HG02678 (cell line): Measurements from ENCODE around the gene IMMP2L.
"Not testable (repeated sequence)": the region's sequence is repeated elsewhere in the genome, so short reads cannot be mapped to it uniquely, and the experiment has no call there.

Experiments
- ATAC-seq: cut with Tn5 transposase; IDR thresholded peaks from one replicate; pipeline ENCODE4 v1.9.1; 2021; ENCODE audit warnings: mild to moderate bottlenecking, moderate library complexity; ENCODE audit not compliant: unreplicated experiment

Gene IMMP2L

DNA sequence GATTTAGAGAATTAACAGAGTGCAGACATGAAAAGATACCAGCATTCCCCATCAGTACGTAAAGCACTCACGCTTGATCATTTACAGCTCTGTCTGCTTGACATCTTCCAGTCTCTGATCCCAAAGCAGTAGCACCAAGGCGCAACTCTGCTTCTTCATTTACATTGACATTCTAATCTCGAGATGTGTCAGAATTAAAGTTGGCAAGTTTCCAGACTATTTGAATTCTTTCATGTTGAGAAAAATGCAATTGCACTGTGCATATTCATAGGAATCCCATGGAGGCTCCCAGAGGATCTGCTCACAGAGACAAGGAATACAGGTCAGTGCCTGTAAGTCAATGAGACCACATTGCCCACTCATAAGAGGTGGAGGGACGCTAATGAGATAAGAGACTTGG is 287.4 kb downstream of the IMMP2L start:
- ATAC-seq: no peak

DNA sequence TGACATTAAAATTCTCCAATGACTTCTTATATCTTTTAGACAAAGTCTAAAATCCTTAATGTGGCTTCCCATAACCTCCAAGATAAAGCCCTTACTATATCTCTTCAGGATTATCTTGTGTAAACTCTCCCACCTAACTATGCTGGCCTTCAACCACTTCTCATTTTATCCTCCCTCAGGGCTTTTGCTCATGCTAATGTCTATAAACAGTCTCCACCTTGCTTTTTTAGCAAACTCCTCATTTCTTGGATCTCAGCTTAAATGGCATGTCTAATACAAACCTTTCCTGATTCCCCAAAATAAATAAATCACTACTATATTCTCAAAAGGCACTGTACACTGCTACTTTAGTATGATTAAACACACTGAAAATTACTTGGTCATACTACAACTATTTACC is 290.2 kb downstream of the IMMP2L start:
- ATAC-seq: no peak

DNA sequence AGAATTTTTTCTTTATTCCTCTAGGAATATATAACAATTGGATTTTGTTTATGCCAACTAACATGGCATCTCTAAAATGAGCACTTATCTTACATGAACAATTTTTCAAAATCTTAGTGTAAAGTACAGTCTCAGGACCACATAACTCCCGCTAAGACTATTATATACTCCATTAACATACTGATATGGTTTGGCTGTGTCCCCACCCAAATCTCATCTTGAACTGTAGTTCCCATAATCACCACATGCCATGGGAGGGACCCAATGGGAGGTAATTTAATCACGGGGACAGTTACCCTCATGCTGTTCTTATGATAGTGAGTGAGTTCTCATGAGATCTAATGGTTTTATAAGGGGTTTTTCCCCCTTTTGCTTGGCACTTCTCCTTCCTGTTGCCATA is 291.5 kb downstream of the IMMP2L start:
- ATAC-seq: not testable (repeated sequence)

GRCh38 chr7:111268941-111269340 is 293.4 kb downstream of the IMMP2L start:
- no peak for ATAC-seq

GRCh38 chr7:111266613-111267012 is 295.7 kb downstream of the IMMP2L start:
- ATAC-seq: no peak

DNA sequence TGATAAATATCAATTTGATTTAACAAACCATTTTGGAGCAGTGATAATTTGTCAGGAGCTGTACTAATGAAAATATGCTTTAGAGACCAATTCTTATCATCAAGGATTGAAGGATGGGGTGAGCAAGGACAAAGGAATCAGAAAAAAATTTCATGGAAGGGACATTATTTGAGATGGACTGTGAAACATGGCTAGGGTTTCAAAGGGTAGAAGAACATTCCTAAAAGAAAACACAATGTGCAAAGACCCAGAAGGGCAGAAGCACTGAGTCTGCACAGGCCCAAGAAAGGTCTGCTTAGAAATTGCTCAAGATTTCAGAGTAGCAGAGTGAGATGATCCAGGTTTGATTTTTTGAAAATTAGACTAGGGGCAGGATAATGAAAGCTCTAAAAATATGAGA is 296.9 kb downstream of the IMMP2L start:
- no peak for ATAC-seq

- no peak for ATAC-seq
Observed at GRCh38 chr7:111264981-111265380, 297.3 kb downstream of the IMMP2L start.

DNA sequence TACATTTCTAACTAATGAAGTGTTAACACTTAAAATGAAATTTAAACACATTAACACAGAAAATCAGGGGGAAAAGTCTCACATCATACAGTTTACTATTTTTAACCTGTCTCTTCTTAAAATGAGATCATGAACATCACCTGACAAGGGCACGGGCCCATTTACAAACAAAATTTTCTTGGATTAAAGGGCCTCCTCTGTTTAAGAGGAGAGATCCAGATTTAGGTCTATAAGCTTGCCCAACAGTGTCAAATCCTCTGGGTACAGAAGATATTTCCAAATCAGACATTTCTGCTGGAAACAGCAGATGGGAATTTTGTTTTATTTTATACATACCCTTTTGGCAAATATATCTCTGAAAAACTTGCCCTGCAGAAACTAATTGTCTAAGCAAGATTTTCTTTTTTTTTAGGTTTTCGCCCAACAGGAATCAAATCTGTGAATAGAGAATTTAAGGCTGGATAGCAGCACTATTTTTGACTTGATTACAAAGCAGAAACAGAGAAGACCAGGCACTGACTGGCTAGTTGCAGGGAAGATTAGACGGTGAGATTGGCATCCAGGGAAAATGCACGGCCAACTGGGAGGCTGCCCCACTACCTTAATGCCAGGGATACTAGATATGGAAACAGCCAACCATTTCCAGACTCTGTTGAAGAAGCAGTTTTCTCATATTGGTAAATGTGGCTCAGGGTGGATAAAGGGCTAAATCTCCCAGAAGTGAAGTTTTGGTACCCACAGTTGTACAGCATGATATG is 298.0 kb downstream of the IMMP2L start:
- ATAC-seq: no peak

DNA sequence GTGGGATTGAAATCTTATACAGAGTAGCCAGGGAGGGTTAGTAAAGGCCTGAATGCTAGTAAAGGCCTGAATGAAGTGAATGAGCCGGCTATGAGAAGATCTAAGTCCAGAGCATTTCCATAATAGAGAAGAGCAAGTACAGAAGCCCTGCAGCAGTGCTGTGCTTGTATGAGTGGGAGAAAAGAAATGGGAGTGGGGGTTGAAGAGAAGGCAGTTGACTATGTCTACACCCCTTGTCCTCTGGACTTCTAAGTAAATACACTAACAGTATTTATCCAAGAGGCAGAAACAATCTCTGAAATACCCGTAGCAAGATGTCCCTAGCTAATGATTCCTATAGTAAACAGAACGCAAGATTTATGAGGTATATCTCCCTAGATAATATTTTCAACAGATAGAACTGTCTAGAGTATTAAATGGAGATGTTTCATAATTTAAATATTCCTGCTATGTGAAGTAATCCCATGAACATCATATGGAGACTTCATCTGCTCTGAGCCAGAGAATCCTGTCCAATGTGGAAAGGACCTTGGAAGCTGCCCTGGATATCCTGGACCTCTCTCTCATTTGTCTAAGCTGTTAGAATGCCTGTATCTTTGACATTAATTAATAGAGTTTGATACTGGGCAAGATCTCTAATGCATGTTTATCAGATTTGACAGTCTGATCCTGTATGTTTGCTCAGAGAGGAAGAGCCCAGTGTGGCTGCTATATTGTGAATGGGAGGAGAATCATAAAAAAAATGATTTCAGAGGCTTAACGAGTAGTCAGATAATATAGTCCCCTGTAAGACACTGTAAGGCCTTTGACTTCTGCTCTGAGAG is 299.8 kb downstream of the IMMP2L start:
- no peak for ATAC-seq

- ATAC-seq: no peak
Observed at GRCh38 chr7:111261496-111261895, 300.8 kb downstream of the IMMP2L start.

DNA sequence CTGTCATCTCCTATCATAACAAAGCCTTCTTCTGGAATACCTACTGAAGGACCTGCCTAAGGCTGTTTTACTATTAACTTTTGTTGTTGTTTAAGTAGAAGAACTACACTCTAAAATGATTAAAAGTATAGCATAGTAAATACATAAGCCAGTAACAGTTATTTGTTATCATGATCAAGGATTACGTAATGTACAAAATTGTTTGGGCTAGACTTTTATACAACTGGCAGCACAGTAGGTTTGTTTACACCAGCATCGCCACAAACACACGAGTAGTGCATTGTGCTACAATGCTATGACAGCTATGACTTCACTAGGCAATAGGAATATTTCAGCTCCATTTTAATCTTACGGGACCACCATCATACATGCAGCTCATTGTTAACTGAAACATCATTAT is 302.3 kb downstream of the IMMP2L start:
- no peak for ATAC-seq

- no peak for ATAC-seq
Observed at GRCh38 chr7:111256391-111256790, 305.9 kb downstream of the IMMP2L start.

GRCh38 chr7:111255576-111255975 is 306.7 kb downstream of the IMMP2L start:
- ATAC-seq: no peak

DNA sequence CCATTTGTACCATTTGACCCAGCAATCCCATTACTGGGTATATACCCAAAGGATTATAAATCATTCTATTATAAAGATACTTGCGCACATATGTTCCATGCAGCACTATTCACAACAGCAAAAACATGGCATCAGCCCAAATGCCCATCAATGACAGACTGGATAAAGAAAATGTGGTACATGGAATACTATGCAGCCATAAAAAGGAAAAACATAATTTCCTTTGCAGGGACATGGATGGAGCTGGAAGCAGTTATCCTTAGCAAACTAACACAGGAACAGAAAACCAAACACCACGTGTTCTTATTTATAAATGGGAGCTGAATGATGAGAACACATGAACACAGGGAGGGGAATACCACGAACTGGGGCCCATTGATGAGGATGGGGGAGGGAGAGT is 310.9 kb downstream of the IMMP2L start:
- ATAC-seq: not testable (repeated sequence)

GRCh38 chr7:111249807-111250206 is 312.5 kb downstream of the IMMP2L start:
- ATAC-seq: not testable (repeated sequence)

DNA sequence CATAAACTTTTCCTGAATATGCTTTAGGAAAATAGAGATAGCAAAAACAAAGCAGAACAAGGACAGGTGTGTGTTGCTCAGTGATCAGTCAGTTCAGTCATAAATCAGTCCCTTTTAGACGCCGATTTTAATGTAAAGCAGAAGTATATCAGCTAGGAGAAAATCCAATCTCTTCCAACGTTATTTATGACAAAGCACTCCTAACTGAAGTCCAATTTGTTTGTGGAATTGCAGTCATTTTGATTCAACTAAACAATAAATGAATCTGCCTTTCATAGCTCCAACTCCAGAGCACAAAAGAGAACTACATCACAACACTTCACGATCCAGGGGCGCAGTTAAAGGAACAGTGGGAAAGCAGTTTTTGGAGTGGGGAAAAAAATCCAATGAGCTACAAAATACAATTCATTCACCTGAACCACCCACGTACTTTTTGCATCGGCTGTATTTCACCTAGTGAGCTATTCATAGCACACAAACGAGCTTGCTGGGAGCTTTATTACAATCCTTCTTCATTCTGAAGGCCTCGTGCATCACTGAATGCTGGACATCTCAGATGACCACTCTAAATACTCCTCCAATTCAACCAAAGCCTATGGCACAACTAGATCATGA is 320.0 kb downstream of the IMMP2L start:
- no peak for ATAC-seq

- peak; percentile 72 for ATAC-seq
Observed at GRCh38 chr7:111240371-111240770, 321.9 kb downstream of the IMMP2L start.

DNA sequence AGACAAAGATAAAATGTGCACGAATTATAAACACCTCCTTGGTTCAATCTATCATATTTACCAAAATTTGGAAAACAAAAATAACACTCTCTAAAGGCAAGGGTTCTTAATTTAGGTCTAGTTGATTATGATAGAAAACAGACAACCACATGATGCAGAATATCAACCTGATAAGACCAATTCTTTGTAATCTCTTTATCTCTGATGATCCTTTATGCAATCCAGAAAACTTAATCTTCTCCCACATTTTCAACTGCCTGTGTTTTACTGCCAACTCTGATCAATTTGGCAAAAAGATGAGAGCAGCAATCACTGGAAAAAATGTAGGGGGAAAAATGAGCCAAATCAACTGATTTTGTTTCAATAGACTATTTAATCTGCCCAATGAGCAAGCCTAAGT is 322.9 kb downstream of the IMMP2L start:
- no peak for ATAC-seq

DNA sequence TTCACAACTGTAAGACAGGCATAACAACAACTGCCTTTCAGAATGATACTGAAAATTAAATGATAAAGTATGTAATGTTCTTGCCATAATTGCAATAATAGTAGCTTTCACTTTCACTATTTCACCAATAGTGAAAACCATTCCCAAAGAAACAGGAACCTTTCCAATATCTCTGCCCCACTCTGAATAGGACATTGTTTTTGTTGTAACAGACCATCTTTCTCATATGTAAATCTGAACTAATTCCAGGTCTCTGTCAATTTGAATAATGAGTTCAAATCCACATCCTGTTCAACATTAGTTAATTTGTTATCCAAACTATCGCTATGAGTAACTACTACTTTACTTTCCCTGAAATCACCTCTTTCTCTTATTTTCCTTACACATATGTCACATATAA is 323.4 kb downstream of the IMMP2L start:
- no peak for ATAC-seq

GRCh38 chr7:111235709-111236108 is 326.6 kb downstream of the IMMP2L start:
- ATAC-seq: no peak

- ATAC-seq: peak; percentile 84
Observed at GRCh38 chr7:111232249-111233084, 329.8 kb downstream of the IMMP2L start.
